ENCODE measurements around the gene STX12. TPM values are rescaled to one million over a fixed set of nuclear protein-coding genes. Genes with fewer than 3 reads are reported as not detected.
"Not testable (repeated sequence)": the region's sequence is repeated elsewhere in the genome, so short reads cannot be mapped to it uniquely, and the experiment has no call there.

The STX12 gene
- total RNA-seq, 2 experiments from 2014 or later: 21.8 to 23.9 TPM

GRCh38 chr1:27807385-27807784, 34.4 kb downstream of the STX12 start:
- no peaks in the 10 kb centered on the region for H3K4me1 Mint-ChIP-seq (ENCODE audit: low read depth)
- no peak overlapping the region for H3K27ac Mint-ChIP-seq
- no peak for DNase-seq
- POLR2A ChIA-PET: no interaction called here
- H3K9me3 Mint-ChIP-seq (ENCODE audit: insufficient read depth): no peaks in the 10 kb centered on the region
- CTCF ChIA-PET: no interaction called here
- no peak for ATAC-seq
- H3K4me3 Mint-ChIP-seq: no peak overlapping the region
- H3K36me3 Mint-ChIP-seq (ENCODE audit: low read depth): peaks cover 29% of the 10 kb centered on the region
- H3K27me3 Mint-ChIP-seq (ENCODE audit: low read depth): no peaks in the 10 kb centered on the region

GRCh38 chr1:27808131-27808530, 35.1 kb downstream of the STX12 start:
- H3K36me3 Mint-ChIP-seq (ENCODE audit: low read depth): peaks cover 24% of the 10 kb centered on the region
- H3K4me1 Mint-ChIP-seq (ENCODE audit: low read depth); H3K4me3 Mint-ChIP-seq; H3K27ac Mint-ChIP-seq; ATAC-seq; H3K27me3 Mint-ChIP-seq (ENCODE audit: low read depth); DNase-seq; H3K9me3 Mint-ChIP-seq (ENCODE audit: insufficient read depth); POLR2A ChIA-PET; CTCF ChIA-PET: not testable (repeated sequence)

GRCh38 chr1:27809883-27810282, 36.9 kb downstream of the STX12 start:
- POLR2A ChIA-PET: no interaction called here
- Mint-ChIP-seq H3K27me3 (ENCODE audit: low read depth) (no peaks in the 10 kb centered on the region), H3K27ac (no peak overlapping the region), H3K4me1 (ENCODE audit: low read depth) (no peaks in the 10 kb centered on the region), H3K9me3 (ENCODE audit: insufficient read depth) (no peaks in the 10 kb centered on the region), H3K4me3 (no peak overlapping the region), H3K36me3 (ENCODE audit: low read depth) (peaks cover 17% of the 10 kb centered on the region)
- DNase-seq (no peak), ATAC-seq (no peak)
- CTCF ChIA-PET: no interaction called here

- DNase-seq: no peak
- Mint-ChIP-seq H3K9me3 (ENCODE audit: insufficient read depth) (no peaks in the 10 kb centered on the region), H3K27me3 (ENCODE audit: low read depth) (no peaks in the 10 kb centered on the region), H3K4me3 (no peak overlapping the region), H3K4me1 (ENCODE audit: low read depth) (no peaks in the 10 kb centered on the region), H3K27ac (no peak overlapping the region), H3K36me3 (ENCODE audit: low read depth) (peaks cover 18% of the 10 kb centered on the region)
- CTCF ChIA-PET: no interaction called here
- no peak for ATAC-seq
- POLR2A ChIA-PET: interaction anchor here (0.6 kb wide), 1 partner anchor 13 kb away, joined by 3 read pairs; no protein-coding TSS in a partner anchor
These were observed 38.9 kb downstream of the STX12 start for GRCh38 chr1:27811741-27812500.

- Mint-ChIP-seq H3K4me3 (no peak overlapping the region), H3K27ac (no peak overlapping the region), H3K36me3 (ENCODE audit: low read depth) (peaks cover 29% of the 10 kb centered on the region), H3K9me3 (ENCODE audit: insufficient read depth) (no peaks in the 10 kb centered on the region), H3K4me1 (ENCODE audit: low read depth) (no peaks in the 10 kb centered on the region), H3K27me3 (ENCODE audit: low read depth) (no peaks in the 10 kb centered on the region)
- POLR2A ChIA-PET: no interaction called here
- ATAC-seq (no peak), DNase-seq (no peak)
- CTCF ChIA-PET: interaction anchor here (1.2 to 1.5 kb wide), 2 partner anchors 15 to 40 kb away, joined by 3 to 5 read pairs; no protein-coding TSS in a partner anchor
These were observed 44.1 kb downstream of the STX12 start for GRCh38 chr1:27816921-27817630.

- no peak overlapping the region for H3K4me3 Mint-ChIP-seq
- H3K4me1 Mint-ChIP-seq (ENCODE audit: low read depth): no peaks in the 10 kb centered on the region
- no peaks in the 10 kb centered on the region for H3K27me3 Mint-ChIP-seq (ENCODE audit: low read depth)
- ChIA-PET CTCF (interaction anchor here (1.1 kb wide), 1 partner anchor 152 kb away, joined by 3 read pairs; no protein-coding TSS in a partner anchor), POLR2A (interaction anchor here (0.6 kb wide), 1 partner anchor 99 kb away, joined by 3 read pairs; no protein-coding TSS in a partner anchor)
- peaks cover 27% of the 10 kb centered on the region for H3K36me3 Mint-ChIP-seq (ENCODE audit: low read depth)
- ATAC-seq (no peak), DNase-seq (no peak)
- no peak overlapping the region for H3K27ac Mint-ChIP-seq
- H3K9me3 Mint-ChIP-seq (ENCODE audit: insufficient read depth): no peaks in the 10 kb centered on the region
These were observed 48.8 kb downstream of the STX12 start for GRCh38 chr1:27821761-27822315.

- ChIA-PET CTCF (no interaction called here), POLR2A (no interaction called here)
- Mint-ChIP-seq H3K4me1 (ENCODE audit: low read depth) (no peaks in the 10 kb centered on the region), H3K9me3 (ENCODE audit: insufficient read depth) (no peaks in the 10 kb centered on the region), H3K27ac (no peak overlapping the region), H3K27me3 (ENCODE audit: low read depth) (no peaks in the 10 kb centered on the region), H3K4me3 (no peak overlapping the region), H3K36me3 (ENCODE audit: low read depth) (peaks cover 21% of the 10 kb centered on the region)
- no peak for DNase-seq
- no peak for ATAC-seq
These were observed 50.8 kb downstream of the STX12 start for GRCh38 chr1:27823784-27824183.

- DNase-seq: no peak
- POLR2A ChIA-PET: no interaction called here
- H3K36me3 Mint-ChIP-seq (ENCODE audit: low read depth): peaks cover 18% of the 10 kb centered on the region
- peaks cover 1% of the 10 kb centered on the region for H3K4me1 Mint-ChIP-seq (ENCODE audit: low read depth)
- no peaks in the 10 kb centered on the region for H3K9me3 Mint-ChIP-seq (ENCODE audit: insufficient read depth)
- no peak for ATAC-seq
- CTCF ChIA-PET: no interaction called here
- H3K27me3 Mint-ChIP-seq (ENCODE audit: low read depth): no peaks in the 10 kb centered on the region
- H3K4me3 Mint-ChIP-seq: no peak overlapping the region
- no peak overlapping the region for H3K27ac Mint-ChIP-seq
These were observed 51.4 kb downstream of the STX12 start for GRCh38 chr1:27824411-27824810.

GRCh38 chr1:27829339-27829960, 56.4 kb downstream of the STX12 start:
- peak overlapping the region; percentile 95 for H3K4me3 Mint-ChIP-seq
- POLR2A ChIA-PET: interaction anchor here (0.9 to 1.6 kb wide), 3 partner anchors 57 to 259 kb away, joined by 3 to 7 read pairs (median 6); partner anchors contain the start of genes EYA3 and STX12
- CTCF ChIA-PET: interaction anchor here (3.7 kb wide), 1 partner anchor 104 kb away, joined by 12 read pairs; the partner anchor contains the start of gene FAM76A
- not testable (repeated sequence) for ATAC-seq; H3K27me3 Mint-ChIP-seq (ENCODE audit: low read depth); H3K27ac Mint-ChIP-seq; DNase-seq; H3K9me3 Mint-ChIP-seq (ENCODE audit: insufficient read depth)
- H3K4me1 Mint-ChIP-seq (ENCODE audit: low read depth): peaks cover 34% of the 10 kb centered on the region
- peaks cover 22% of the 10 kb centered on the region for H3K36me3 Mint-ChIP-seq (ENCODE audit: low read depth)

- ChIA-PET CTCF (interaction anchor here (1.0 to 3.7 kb wide), 7 partner anchors 9 to 161 kb away, joined by 3 to 12 read pairs (median 4); partner anchors contain the start of gene FAM76A), POLR2A (interaction anchor here (0.6 to 2.1 kb wide), 10 partner anchors 10 to 439 kb away, joined by 3 to 11 read pairs (median 4); partner anchors contain the start of genes EYA3, FAM76A, IFI6 and STX12)
- Mint-ChIP-seq H3K36me3 (ENCODE audit: low read depth) (peaks cover 32% of the 10 kb centered on the region), H3K4me1 (ENCODE audit: low read depth) (peaks cover 41% of the 10 kb centered on the region), H3K4me3 (peak within 1 kb of the TSS; percentile 95), H3K27ac (peak within 1 kb of the TSS; percentile 87), H3K27me3 (ENCODE audit: low read depth) (no peaks in the 10 kb centered on the region), H3K9me3 (ENCODE audit: insufficient read depth) (no peaks in the 10 kb centered on the region)
- peak; percentile 98 for ATAC-seq
- DNase-seq: peak; percentile 92
These were observed 57.8 kb downstream of the STX12 start, which contains the start of gene PPP1R8 for GRCh38 chr1:27830621-27831440. Gene PPP1R8 (plus strand): TSS chr1:27830782. CDS start chr1:27830836, 54 bp downstream.
